ENCODE measurements around the gene NXF2.
"Not testable (repeated sequence)": the region's sequence is repeated elsewhere in the genome, so short reads cannot be mapped to it uniquely, and the experiment has no call there.

Gene NXF2

GRCh38 chrX:102246893-102247292 lies at the start of gene NXF2:
Gene NXF2 (plus strand): TSS chrX:102247167. CDS start chrX:102307079, 59,912 bp downstream.
- DNase-seq, result not testable (repeated sequence)

DNA sequence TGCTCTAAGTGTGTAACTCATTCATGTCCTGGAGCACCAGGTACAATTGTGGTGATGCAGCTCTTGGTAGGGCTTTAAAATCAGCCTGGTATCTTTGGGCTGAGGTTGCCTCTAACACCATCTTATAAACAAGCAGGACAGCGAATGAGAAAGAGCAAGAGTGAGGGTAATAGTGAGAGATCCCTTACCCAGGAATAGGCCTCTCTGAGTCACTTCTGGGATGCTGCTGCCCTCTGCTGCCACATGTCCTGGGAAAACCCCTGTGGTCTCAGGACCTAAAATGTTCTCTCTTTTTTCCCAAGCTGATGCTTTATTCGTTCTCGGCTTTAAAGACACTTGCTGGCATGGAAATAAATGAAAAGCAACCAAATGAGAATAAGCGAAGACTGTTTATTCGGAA lies 39.0 kb upstream of the NXF2 start:
- not testable (repeated sequence) for DNase-seq

- not testable (repeated sequence) for DNase-seq
These were observed 32.0 kb upstream of the NXF2 start, which contains the start of gene TCP11X1 for GRCh38 chrX:102214986-102215385. Gene TCP11X1 (plus strand): TSS chrX:102215301.

GRCh38 chrX:102216497-102216896 lies 30.5 kb upstream of the NXF2 start:
- DNase-seq, result not testable (repeated sequence)

DNA sequence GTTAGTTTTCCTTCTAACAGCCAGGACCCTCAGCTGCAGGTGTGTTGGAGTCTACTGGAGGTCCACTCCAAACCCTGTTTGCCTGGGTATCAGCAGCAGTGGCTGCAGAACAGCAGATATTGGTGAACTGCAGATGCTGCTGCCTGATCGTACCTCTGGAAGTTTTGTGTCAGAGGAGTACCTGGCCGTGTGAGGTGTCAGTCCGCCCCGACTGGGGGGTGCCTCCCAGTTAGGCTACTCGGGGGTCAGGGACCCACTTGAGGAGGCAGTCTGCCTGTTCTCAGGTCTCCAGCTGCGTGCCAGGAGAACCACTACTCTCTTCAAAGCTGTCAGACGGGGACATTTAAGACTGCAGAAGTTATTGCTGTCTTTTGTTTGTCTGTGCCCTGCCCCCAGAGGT lies 11.3 kb upstream of the NXF2 start:
- DNase-seq, result not testable (repeated sequence)

DNA sequence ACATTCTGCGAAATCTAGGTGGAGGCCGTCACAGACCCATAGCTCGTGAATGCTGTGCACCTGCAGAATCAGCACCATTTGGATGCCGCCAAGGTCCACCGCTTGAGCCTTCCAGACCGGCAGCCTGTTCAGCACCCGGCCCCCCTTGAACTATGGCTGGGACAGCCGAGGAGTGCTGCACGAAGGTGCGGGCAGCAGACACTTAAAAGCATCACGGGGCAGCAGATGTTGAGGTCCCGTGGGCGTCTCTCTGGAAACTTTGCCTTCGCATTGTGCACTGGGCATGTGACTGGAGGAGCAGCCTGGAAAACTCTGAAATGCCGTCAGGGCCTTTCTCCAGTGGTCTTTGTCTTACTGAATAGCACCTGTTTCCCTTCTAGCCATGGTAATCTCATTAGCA lies 6.7 kb upstream of the NXF2 start:
- not testable (repeated sequence) for DNase-seq

DNA sequence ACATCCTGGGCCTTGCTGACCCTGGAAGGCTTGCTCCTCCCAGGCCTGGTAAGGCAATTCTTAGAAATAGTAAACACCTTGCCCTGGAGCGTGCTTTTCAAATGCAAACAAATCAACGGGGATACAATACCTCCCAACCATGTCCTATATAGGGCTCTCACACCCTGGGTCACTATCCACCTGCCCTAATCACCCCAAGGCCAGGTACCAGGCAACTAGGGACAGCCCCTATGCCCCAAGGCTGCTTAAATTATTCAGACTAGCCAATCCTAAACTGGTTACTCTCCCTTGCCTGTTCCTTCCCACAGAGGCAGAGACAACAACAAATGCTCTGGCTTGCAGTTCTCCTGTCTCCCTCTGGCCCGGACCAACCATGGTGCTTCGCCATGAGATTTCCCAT lies 25.3 kb downstream of the NXF2 start:
- DNase-seq, result not testable (repeated sequence)

DNA sequence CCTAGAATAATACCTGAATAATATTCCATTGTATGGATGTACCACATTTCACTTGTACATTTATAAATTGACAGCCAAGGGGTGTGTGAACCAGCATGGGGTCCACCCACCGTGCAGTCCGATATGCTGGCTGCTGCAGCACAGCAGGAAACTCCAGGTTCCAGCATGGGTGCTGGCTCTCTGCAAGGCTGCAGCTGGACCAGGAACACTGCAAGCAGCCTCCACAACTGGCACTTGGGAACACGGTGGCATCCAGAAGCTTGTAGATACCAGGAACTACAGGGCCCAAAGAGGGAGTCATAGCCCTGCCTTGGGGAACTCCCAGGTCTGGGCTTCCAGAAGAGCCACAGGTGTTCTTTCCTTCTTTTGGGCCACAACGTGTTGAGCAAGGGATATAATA lies 91.2 kb downstream of the NXF2 start:
- DNase-seq, result no peak

DNA sequence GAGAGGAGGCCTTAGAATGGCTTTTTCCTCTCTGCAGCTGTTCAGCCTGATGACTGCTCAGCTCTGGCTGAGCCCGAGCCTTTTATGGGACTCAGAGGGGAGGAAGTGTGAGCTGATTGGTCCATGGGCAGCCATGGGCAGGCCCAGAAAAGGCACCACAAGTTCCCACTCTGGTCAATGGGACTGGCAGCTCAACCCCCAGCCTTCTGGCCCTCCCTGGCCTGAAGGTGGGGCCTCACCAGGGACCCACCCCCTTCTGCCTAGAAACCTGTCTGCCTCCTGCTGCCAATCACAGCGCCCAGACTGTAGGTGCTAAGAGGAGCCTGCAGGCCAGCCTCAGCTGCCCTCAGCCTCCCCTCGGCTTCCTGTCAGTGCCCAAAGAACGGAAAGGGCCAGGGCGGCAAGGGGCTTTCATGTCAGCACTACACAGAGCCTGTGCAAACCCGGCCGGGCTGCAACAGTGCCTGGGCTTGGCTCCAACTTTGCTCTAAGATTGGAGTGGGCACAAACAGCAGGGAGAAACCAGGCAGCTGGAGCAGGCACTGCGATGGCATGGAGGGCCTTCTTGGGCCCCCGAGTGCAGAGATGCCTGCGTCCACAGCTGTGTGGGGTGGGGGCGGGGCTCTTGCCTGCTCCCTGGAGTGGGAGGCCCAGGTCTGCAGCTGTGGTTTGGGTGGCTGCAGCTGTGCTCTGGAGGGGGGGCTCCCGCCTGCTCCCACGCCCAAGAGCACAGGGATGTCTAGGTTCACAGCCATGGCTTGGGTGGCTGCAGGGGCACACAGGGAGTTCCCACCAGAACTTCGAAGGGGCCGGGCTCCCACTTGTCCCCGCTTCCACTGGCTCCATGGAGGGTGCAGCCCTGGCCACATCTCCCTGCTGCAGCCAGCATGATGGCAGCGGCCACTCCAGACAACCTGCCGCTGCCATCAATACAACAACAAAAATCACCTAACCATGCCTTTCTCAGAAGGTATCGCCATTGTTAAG lies 92.6 kb downstream of the NXF2 start:
- no peak for DNase-seq

DNA sequence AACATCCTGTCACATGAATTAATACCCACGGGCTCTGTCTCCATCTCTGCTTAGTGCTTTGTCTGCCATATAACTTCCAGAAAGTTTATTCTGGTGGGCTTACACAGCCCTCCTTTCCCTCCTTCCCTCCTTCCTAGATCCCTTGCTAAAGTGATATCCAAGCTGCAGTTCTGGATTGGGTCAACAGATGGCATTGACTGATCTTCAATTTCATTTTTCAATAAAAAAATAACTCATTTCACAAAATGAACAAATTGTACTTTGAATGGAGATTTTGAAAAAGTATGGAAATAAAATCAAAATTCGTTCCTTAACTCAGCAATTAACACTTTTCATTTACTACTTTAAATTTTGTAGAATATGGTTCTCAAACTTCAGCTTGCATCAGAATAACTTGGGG lies 94.9 kb downstream of the NXF2 start:
- DNase-seq, result no peak

- DNase-seq, result peak; percentile 79 to 80
These were observed 98.9 kb downstream of the NXF2 start for GRCh38 chrX:102345916-102346315.

Data from activated T-cell treated with anti-CD3 and anti-CD28 coated beads, Interleukin-2, amount 50 U/mL, for 48 hours (primary cell).